Mesothelial cell of epicardium (in vitro differentiated cells): ENCODE measurements around the gene USP40. TPM values are rescaled to one million over a fixed set of nuclear protein-coding genes. Genes with fewer than 3 reads are reported as not detected.

Experiments
- DNase-seq, 2 experiments: peaks; one replicate each; pipeline ENCODE4 v3.0.0; 2021; ENCODE audit warnings: low spot score in 2 of 2; ENCODE audit not compliant: unreplicated experiment in 2 of 2
- H3K27ac Mint-ChIP-seq: 2 replicates; pipeline ENCODE4 v1.8.0; 2021; ENCODE audit warnings: mixed read lengths
- H3K27me3 Mint-ChIP-seq: 2 replicates; pipeline ENCODE4 v1.8.0; 2021; ENCODE audit warnings: low read depth, mixed read lengths
- H3K36me3 Mint-ChIP-seq: 2 replicates; pipeline ENCODE4 v1.8.0; 2021; ENCODE audit warnings: mixed read lengths
- H3K4me1 Mint-ChIP-seq: 2 replicates; pipeline ENCODE4 v1.8.0; 2021; ENCODE audit warnings: mixed read lengths
- H3K4me3 Mint-ChIP-seq: 2 replicates; pipeline ENCODE4 v1.8.0; 2021; ENCODE audit warnings: mild to moderate bottlenecking, moderate library complexity, mixed read lengths
- H3K9me3 Mint-ChIP-seq: 2 replicates; pipeline ENCODE4 v1.8.0; 2021; ENCODE audit warnings: mixed read lengths
- CTCF ChIP-seq: fragments of 200-600 bp; sonication (generic); IDR thresholded peaks from one replicate; pipeline ENCODE4 v1.5.0; 2021; ENCODE audit warnings: antibody characterized with exemption; ENCODE audit not compliant: unreplicated experiment
- total RNA-seq: library from RNA; stranded (reverse); gene quantifications from 3 replicates; pipeline ENCODE4 v1.2.1, GENCODE V29; 2021

The USP40 gene
- total RNA-seq, 1 donor from 2014 or later, result 51.0 TPM

GRCh38 chr2:233441161-233442027 lies 125.2 kb downstream of the USP40 start:
- H3K36me3 Mint-ChIP-seq, result peaks cover 9% of the 10 kb centered on the region
- H3K4me3 Mint-ChIP-seq, result no peak overlapping the region
- no peak for DNase-seq
- no peaks in the 10 kb centered on the region for H3K4me1 Mint-ChIP-seq
- no peak for TF ChIP-seq CTCF
- no peaks in the 10 kb centered on the region for H3K27me3 Mint-ChIP-seq
- no peaks in the 10 kb centered on the region for H3K9me3 Mint-ChIP-seq
- H3K27ac Mint-ChIP-seq, result no peak overlapping the region

- Mint-ChIP-seq H3K27ac (no peak overlapping the region), H3K4me3 (no peak overlapping the region), H3K27me3 (no peaks in the 10 kb centered on the region), H3K36me3 (peaks cover 9% of the 10 kb centered on the region), H3K4me1 (no peaks in the 10 kb centered on the region), H3K9me3 (no peaks in the 10 kb centered on the region)
- TF ChIP-seq CTCF, result no peak
- no peak for DNase-seq
Measured at GRCh38 chr2:233440714-233441113, 125.9 kb downstream of the USP40 start.

GRCh38 chr2:233440314-233440713 lies 126.3 kb downstream of the USP40 start:
- no peak for TF ChIP-seq CTCF
- Mint-ChIP-seq H3K9me3 (no peaks in the 10 kb centered on the region), H3K4me1 (no peaks in the 10 kb centered on the region), H3K36me3 (peaks cover 9% of the 10 kb centered on the region), H3K27me3 (no peaks in the 10 kb centered on the region), H3K27ac (no peak overlapping the region), H3K4me3 (no peak overlapping the region)
- no peak for DNase-seq

- H3K9me3 Mint-ChIP-seq, result no peaks in the 10 kb centered on the region
- no peaks in the 10 kb centered on the region for H3K27me3 Mint-ChIP-seq
- H3K4me3 Mint-ChIP-seq, result no peak overlapping the region
- TF ChIP-seq CTCF, result no peak
- peaks cover under 1% of the 10 kb centered on the region for H3K4me1 Mint-ChIP-seq
- DNase-seq, result no peak
- H3K36me3 Mint-ChIP-seq, result peaks cover 9% of the 10 kb centered on the region
- H3K27ac Mint-ChIP-seq, result no peak overlapping the region
Measured at GRCh38 chr2:233439191-233439590, 127.4 kb downstream of the USP40 start.

GRCh38 chr2:233438573-233439147 lies 127.9 kb downstream of the USP40 start:
- peaks cover 1% of the 10 kb centered on the region for H3K4me1 Mint-ChIP-seq
- peaks cover 9% of the 10 kb centered on the region for H3K36me3 Mint-ChIP-seq
- DNase-seq, result no peak
- H3K9me3 Mint-ChIP-seq, result no peaks in the 10 kb centered on the region
- no peak for TF ChIP-seq CTCF
- no peak overlapping the region for H3K4me3 Mint-ChIP-seq
- H3K27ac Mint-ChIP-seq, result no peak overlapping the region
- H3K27me3 Mint-ChIP-seq, result no peaks in the 10 kb centered on the region
